Measurements from ENCODE around the gene RNF225. TPM values are rescaled to one million over a fixed set of nuclear protein-coding genes. Genes with fewer than 3 reads are reported as not detected.
A peak's percentile ranks its signal among the peaks of the same experiment; 100 is the strongest.

RNF225 gene
- total and polyA plus RNA-seq, 12 donors = not detected

- TF ChIP-seq POLR2A (IDR thresholded peaks at IDR 0.05) (no peak), CTCF (IDR thresholded peaks at IDR 0.05) (no peak)
- H3K27me3 ChIP-seq = peaks cover 29% of the 10 kb centered on the region
- no peaks in the 10 kb centered on the region for H3K9me3 ChIP-seq (replicated peaks in 1 of 3)
- intact Hi-C loops (cut with DNase I) = no loop called here
- 86 to 93% (median 89%) methylated on average over 9 to 10 of the region's 10 CpGs for WGBS, 4 donors
- DNase-seq = no peak
- no peak overlapping the region for H3K27ac ChIP-seq
- peaks cover 2 to 13% of the 10 kb centered on the region in 2 donors for H3K4me1 ChIP-seq (replicated peaks in 1 of 2)
- no peaks in the 10 kb centered on the region for H3K36me3 ChIP-seq (replicated peaks in 1 of 2)
- H3K4me3 ChIP-seq = no peak overlapping the region
Measured at GRCh38 chr19:58355215-58355796, 40.1 kb upstream of the RNF225 start.

- TF ChIP-seq CTCF (IDR thresholded peaks at IDR 0.05) (no peak), POLR2A (IDR thresholded peaks at IDR 0.05) (no peak)
- no peak for DNase-seq
- Histone ChIP-seq H3K4me3 (peak overlapping the region in 1 of 4 donors; percentile 22), H3K9me3 (replicated peaks in 1 of 3) (no peaks in the 10 kb centered on the region), H3K27me3 (peaks cover 25% of the 10 kb centered on the region), H3K4me1 (replicated peaks in 1 of 2) (peaks cover 0 to 9% of the 10 kb centered on the region in 2 donors), H3K27ac (no peak overlapping the region), H3K36me3 (replicated peaks in 1 of 2) (no peaks in the 10 kb centered on the region)
- WGBS, 4 donors = 5 to 19% (median 14%) methylated on average over 18 to 94 of the region's 94 CpGs
- intact Hi-C loops (cut with DNase I) = no loop called here
Measured at GRCh38 chr19:58355908-58356765, 39.3 kb upstream of the RNF225 start.

- H3K27ac ChIP-seq = no peak overlapping the region
- no peaks in the 10 kb centered on the region for H3K36me3 ChIP-seq (replicated peaks in 1 of 2)
- H3K27me3 ChIP-seq = peaks cover 21% of the 10 kb centered on the region
- no peaks in the 10 kb centered on the region for H3K9me3 ChIP-seq (replicated peaks in 1 of 3)
- no peak for DNase-seq
- peak overlapping the region in 1 of 4 donors; percentile 22 for H3K4me3 ChIP-seq
- TF ChIP-seq CTCF (IDR thresholded peaks at IDR 0.05) (no peak), POLR2A (IDR thresholded peaks at IDR 0.05) (no peak)
- H3K4me1 ChIP-seq (replicated peaks in 1 of 2) = peaks cover 4 to 15% of the 10 kb centered on the region in 2 donors
- WGBS, 4 donors = 24 to 60% (median 40%) methylated on average over 1 to 75 of the region's 75 CpGs
- intact Hi-C loops (cut with DNase I) = no loop called here
Measured at GRCh38 chr19:58356766-58357480, 38.5 kb upstream of the RNF225 start.

- intact Hi-C loops (cut with DNase I) = no loop called here
- Histone ChIP-seq H3K36me3 (replicated peaks in 1 of 2) (no peaks in the 10 kb centered on the region), H3K4me3 (no peak overlapping the region), H3K27me3 (peaks cover 21% of the 10 kb centered on the region), H3K27ac (no peak overlapping the region), H3K4me1 (replicated peaks in 1 of 2) (peaks cover 4 to 16% of the 10 kb centered on the region in 2 donors), H3K9me3 (replicated peaks in 1 of 3) (no peaks in the 10 kb centered on the region)
- WGBS, 4 donors = 59 to 79% (median 69%) methylated on average over 4 to 19 of the region's 19 CpGs
- DNase-seq = no peak
- no peak for TF ChIP-seq CTCF (IDR thresholded peaks at IDR 0.05)
- no peak for TF ChIP-seq POLR2A (IDR thresholded peaks at IDR 0.05)
Measured at GRCh38 chr19:58357481-58358145, 37.8 kb upstream of the RNF225 start.
